H54 (cell line): Measurements from ENCODE around the gene PCED1B.

Source experiments
- DNase-seq: peaks from one replicate; pipeline ENCODE4 v3.0.0; 2011; ENCODE audit warnings: low spot score, mixed read lengths; ENCODE audit not compliant: insufficient read length
- FAIRE-seq: peaks from 3 replicates; lab custom pipeline; 2011; peaks lifted over from hg19 to GRCh38; lab: Jason Lieb, UNC
- POLR2A ChIP-seq: IDR thresholded peaks from 2 replicates; pipeline ENCODE4 v1.6.1; 2011; ENCODE audit warnings: low read depth, mild to moderate bottlenecking, low read length

Gene PCED1B

GRCh38 chr12:47226199-47226598 is 146.8 kb downstream of the PCED1B start:
- FAIRE-seq, result no peak

GRCh38 chr12:47228802-47229201 is 149.4 kb downstream of the PCED1B start:
- DNase-seq (no peak), FAIRE-seq (no peak)
- no peak for TF ChIP-seq POLR2A

More at GRCh38 chr12:47226199-47226598, 146.8 kb downstream of the PCED1B start:
- DNase-seq, result no peak
- no peak for TF ChIP-seq POLR2A

GRCh38 chr12:47231456-47231855 is 152.0 kb downstream of the PCED1B start:
- DNase-seq, result no peak
- no peak for FAIRE-seq
- no peak for TF ChIP-seq POLR2A

- DNase-seq, result no peak
- TF ChIP-seq POLR2A, result no peak
- no peak for FAIRE-seq
These were observed 155.2 kb downstream of the PCED1B start for GRCh38 chr12:47234576-47235141.

- FAIRE-seq (no peak), DNase-seq (no peak)
- TF ChIP-seq POLR2A, result no peak
These were observed 156.0 kb downstream of the PCED1B start for GRCh38 chr12:47235258-47236040.

- TF ChIP-seq POLR2A, result no peak
- peak; percentile 56 for DNase-seq
- FAIRE-seq, result peak; percentile 97
These were observed 156.8 kb downstream of the PCED1B start for GRCh38 chr12:47236109-47236714.

GRCh38 chr12:47237751-47238211 is 158.4 kb downstream of the PCED1B start:
- TF ChIP-seq POLR2A, result no peak
- FAIRE-seq (no peak), DNase-seq (no peak)

GRCh38 chr12:47238669-47239114 is 159.3 kb downstream of the PCED1B start:
- DNase-seq, result no peak
- no peak for TF ChIP-seq POLR2A
- no peak for FAIRE-seq

GRCh38 chr12:47242426-47242825 is 163.0 kb downstream of the PCED1B start:
- no peak for TF ChIP-seq POLR2A
- no peak for FAIRE-seq
- DNase-seq, result no peak

GRCh38 chr12:47244835-47245234 is 165.4 kb downstream of the PCED1B start:
- DNase-seq, result no peak

GRCh38 chr12:47245623-47246022 is 166.2 kb downstream of the PCED1B start:
- FAIRE-seq, result no peak
- no peak for TF ChIP-seq POLR2A

More at GRCh38 chr12:47244835-47245234, 165.4 kb downstream of the PCED1B start:
- no peak for TF ChIP-seq POLR2A
- no peak for FAIRE-seq

GRCh38 chr12:47247418-47247817 is 168.0 kb downstream of the PCED1B start:
- no peak for TF ChIP-seq POLR2A
- FAIRE-seq (peak; percentile 75), DNase-seq (no peak)

More at GRCh38 chr12:47245623-47246022, 166.2 kb downstream of the PCED1B start:
- no peak for DNase-seq

- DNase-seq (no peak), FAIRE-seq (no peak)
- no peak for TF ChIP-seq POLR2A
These were observed 169.7 kb downstream of the PCED1B start for GRCh38 chr12:47249082-47249481.

- no peak for DNase-seq
These were observed 170.4 kb downstream of the PCED1B start for GRCh38 chr12:47249719-47250357.

GRCh38 chr12:47251919-47252318 is 172.5 kb downstream of the PCED1B start:
- TF ChIP-seq POLR2A, result no peak
- DNase-seq, result no peak
- no peak for FAIRE-seq

More at GRCh38 chr12:47249719-47250357, 170.4 kb downstream of the PCED1B start:
- no peak for TF ChIP-seq POLR2A
- FAIRE-seq, result no peak
